IPS-15b (cell line): Measurements from ENCODE around the gene VAV2.
A peak's percentile ranks its signal among the peaks of the same experiment; 100 is the strongest.

Experiments used
- H3K27me3 ChIP-seq: one replicate; pipeline ENCODE4 v1.6.1; 2013; ENCODE audit warnings: low read length; ENCODE audit not compliant: control insufficient read depth, insufficient read depth
- H3K36me3 ChIP-seq: one replicate; pipeline ENCODE4 v1.6.1; 2013; ENCODE audit warnings: low read length; ENCODE audit not compliant: control insufficient read depth, insufficient read depth
- H3K4me1 ChIP-seq: one replicate; pipeline ENCODE4 v1.6.1; 2013; ENCODE audit warnings: mild to moderate bottlenecking, low read length; ENCODE audit not compliant: control insufficient read depth, insufficient read depth
- H3K4me3 ChIP-seq: one replicate; pipeline ENCODE4 v1.5.1; 2013; ENCODE audit warnings: low read depth, low read length
- H3K9ac ChIP-seq: one replicate; pipeline ENCODE4 v1.6.1; 2013; ENCODE audit warnings: low read depth, mild to moderate bottlenecking, low read length
- H3K9me3 ChIP-seq: one replicate; pipeline ENCODE4 v1.6.1; 2013; ENCODE audit warnings: mild to moderate bottlenecking, low read length; ENCODE audit not compliant: control insufficient read depth, insufficient read depth

The VAV2 gene

GRCh38 chr9:133835262-133835901 lies 156.7 kb downstream of the VAV2 start:
- no peak overlapping the region for H3K4me3 ChIP-seq
- H3K27me3 ChIP-seq, result no peaks in the 10 kb centered on the region
- peaks cover 8% of the 10 kb centered on the region for H3K4me1 ChIP-seq
- H3K9me3 ChIP-seq, result no peaks in the 10 kb centered on the region
- peak overlapping the region; percentile 41 for H3K9ac ChIP-seq
- H3K36me3 ChIP-seq, result peaks cover 4% of the 10 kb centered on the region

- Histone ChIP-seq H3K4me3 (no peak overlapping the region), H3K36me3 (peaks cover 4% of the 10 kb centered on the region), H3K9ac (no peak overlapping the region), H3K4me1 (no peaks in the 10 kb centered on the region), H3K9me3 (no peaks in the 10 kb centered on the region), H3K27me3 (no peaks in the 10 kb centered on the region)
Measured at GRCh38 chr9:133834080-133834976, 157.8 kb downstream of the VAV2 start.

- Histone ChIP-seq H3K27me3 (no peaks in the 10 kb centered on the region), H3K9ac (no peak overlapping the region), H3K9me3 (no peaks in the 10 kb centered on the region), H3K4me3 (no peak overlapping the region), H3K4me1 (no peaks in the 10 kb centered on the region), H3K36me3 (peaks cover 4% of the 10 kb centered on the region)
Measured at GRCh38 chr9:133833388-133834025, 158.6 kb downstream of the VAV2 start.

- Histone ChIP-seq H3K4me1 (no peaks in the 10 kb centered on the region), H3K9ac (no peak overlapping the region), H3K4me3 (no peak overlapping the region), H3K36me3 (peaks cover 4% of the 10 kb centered on the region), H3K9me3 (no peaks in the 10 kb centered on the region), H3K27me3 (no peaks in the 10 kb centered on the region)
Measured at GRCh38 chr9:133832877-133833276, 159.2 kb downstream of the VAV2 start.

GRCh38 chr9:133830711-133831110 lies 161.4 kb downstream of the VAV2 start:
- Histone ChIP-seq H3K4me3 (no peak overlapping the region), H3K9ac (no peak overlapping the region), H3K9me3 (no peaks in the 10 kb centered on the region), H3K4me1 (peaks cover 2% of the 10 kb centered on the region), H3K27me3 (no peaks in the 10 kb centered on the region), H3K36me3 (peaks cover 4% of the 10 kb centered on the region)

GRCh38 chr9:133830310-133830709 lies 161.8 kb downstream of the VAV2 start:
- H3K9ac ChIP-seq, result no peak overlapping the region

GRCh38 chr9:133828338-133828997 lies 163.7 kb downstream of the VAV2 start:
- Histone ChIP-seq H3K9ac (no peak overlapping the region), H3K36me3 (peaks cover under 1% of the 10 kb centered on the region), H3K4me1 (peaks cover 8% of the 10 kb centered on the region), H3K4me3 (no peak overlapping the region), H3K9me3 (no peaks in the 10 kb centered on the region), H3K27me3 (no peaks in the 10 kb centered on the region)

More at GRCh38 chr9:133830310-133830709, 161.8 kb downstream of the VAV2 start:
- no peak overlapping the region for H3K4me3 ChIP-seq
- peaks cover 4% of the 10 kb centered on the region for H3K36me3 ChIP-seq
- H3K4me1 ChIP-seq, result peaks cover 2% of the 10 kb centered on the region
- H3K9me3 ChIP-seq, result no peaks in the 10 kb centered on the region
- H3K27me3 ChIP-seq, result no peaks in the 10 kb centered on the region

- Histone ChIP-seq H3K9me3 (no peaks in the 10 kb centered on the region), H3K4me3 (no peak overlapping the region), H3K27me3 (no peaks in the 10 kb centered on the region), H3K4me1 (peaks cover 8% of the 10 kb centered on the region), H3K9ac (peak overlapping the region; percentile 37), H3K36me3 (no peaks in the 10 kb centered on the region)
Measured at GRCh38 chr9:133826289-133827085, 165.6 kb downstream of the VAV2 start.

DNA sequence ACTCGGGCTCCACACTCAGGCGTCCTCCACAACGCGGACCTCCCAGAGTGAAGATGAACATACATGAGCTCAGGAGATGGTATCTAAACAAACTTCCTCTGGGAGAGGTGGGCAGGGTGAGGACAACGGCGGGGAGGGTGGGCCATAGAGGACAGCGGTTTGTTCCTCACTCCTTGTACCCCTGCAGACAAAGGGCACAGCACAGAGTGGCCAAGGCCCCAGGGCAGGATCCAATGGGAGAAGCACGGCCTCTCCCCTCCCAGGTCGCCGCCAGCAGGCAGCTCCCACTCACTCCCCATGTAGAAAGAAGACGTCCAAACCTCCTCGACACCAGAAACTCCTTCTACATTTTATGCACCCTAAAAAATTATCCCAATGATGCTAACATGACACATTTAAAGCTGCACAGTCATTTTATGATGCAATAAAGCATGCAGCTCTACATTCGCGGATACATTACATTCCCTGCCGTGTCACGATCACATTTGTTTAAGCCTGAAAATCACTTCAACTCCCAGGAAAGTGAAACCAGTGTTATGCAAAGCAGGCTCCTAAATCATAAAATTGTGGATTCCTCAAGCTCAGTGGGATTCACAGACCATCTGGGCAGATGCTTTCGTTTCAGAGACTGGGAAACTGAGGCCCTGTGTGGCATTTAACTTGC lies 166.4 kb downstream of the VAV2 start:
- Histone ChIP-seq H3K9ac (peak overlapping the region; percentile 37), H3K4me3 (no peak overlapping the region), H3K36me3 (no peaks in the 10 kb centered on the region), H3K9me3 (no peaks in the 10 kb centered on the region), H3K4me1 (peaks cover 8% of the 10 kb centered on the region), H3K27me3 (no peaks in the 10 kb centered on the region)

- H3K4me1 ChIP-seq, result peaks cover 8% of the 10 kb centered on the region
Measured at GRCh38 chr9:133824802-133825186, 167.3 kb downstream of the VAV2 start.

More at GRCh38 chr9:133824802-133825186, 167.3 kb downstream of the VAV2 start:
- Histone ChIP-seq H3K4me3 (no peak overlapping the region), H3K9ac (no peak overlapping the region), H3K9me3 (no peaks in the 10 kb centered on the region), H3K36me3 (no peaks in the 10 kb centered on the region), H3K27me3 (no peaks in the 10 kb centered on the region)
